Measurements from ENCODE around the gene LARGE1.

The LARGE1 gene

DNA sequence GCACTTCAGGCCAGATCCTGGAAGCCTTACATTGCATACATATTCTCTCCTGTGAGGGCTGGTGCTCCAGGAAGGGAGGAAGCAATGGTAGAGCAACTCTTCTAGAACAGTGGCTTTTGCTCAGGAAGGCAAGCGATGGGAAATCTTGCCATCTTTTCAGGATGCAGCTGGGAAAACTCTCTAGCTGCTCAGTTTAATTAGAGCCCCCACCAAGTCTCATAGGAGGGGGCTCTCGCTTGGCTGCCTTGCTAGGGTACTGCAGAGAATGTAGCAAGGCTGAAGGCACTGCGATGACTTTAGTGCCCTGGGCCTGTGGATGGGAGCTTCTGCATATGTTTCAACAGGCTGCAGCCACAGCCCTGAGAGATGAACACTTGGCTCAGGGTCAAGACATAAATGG, 504.9 kb downstream of the LARGE1 start:
- no peaks in the 10 kb centered on the region for H3K4me1 ChIP-seq (ENCODE audit: insufficient read depth, low read length, severe bottlenecking)
- H3K9me3 ChIP-seq (ENCODE audit: low read length): no peaks in the 10 kb centered on the region
- no peak for TF ChIP-seq EZH2 (IDR thresholded peaks at IDR 0.05; ENCODE audit: borderline replicate concordance, low read length)
- TF ChIP-seq, protein P1, sequence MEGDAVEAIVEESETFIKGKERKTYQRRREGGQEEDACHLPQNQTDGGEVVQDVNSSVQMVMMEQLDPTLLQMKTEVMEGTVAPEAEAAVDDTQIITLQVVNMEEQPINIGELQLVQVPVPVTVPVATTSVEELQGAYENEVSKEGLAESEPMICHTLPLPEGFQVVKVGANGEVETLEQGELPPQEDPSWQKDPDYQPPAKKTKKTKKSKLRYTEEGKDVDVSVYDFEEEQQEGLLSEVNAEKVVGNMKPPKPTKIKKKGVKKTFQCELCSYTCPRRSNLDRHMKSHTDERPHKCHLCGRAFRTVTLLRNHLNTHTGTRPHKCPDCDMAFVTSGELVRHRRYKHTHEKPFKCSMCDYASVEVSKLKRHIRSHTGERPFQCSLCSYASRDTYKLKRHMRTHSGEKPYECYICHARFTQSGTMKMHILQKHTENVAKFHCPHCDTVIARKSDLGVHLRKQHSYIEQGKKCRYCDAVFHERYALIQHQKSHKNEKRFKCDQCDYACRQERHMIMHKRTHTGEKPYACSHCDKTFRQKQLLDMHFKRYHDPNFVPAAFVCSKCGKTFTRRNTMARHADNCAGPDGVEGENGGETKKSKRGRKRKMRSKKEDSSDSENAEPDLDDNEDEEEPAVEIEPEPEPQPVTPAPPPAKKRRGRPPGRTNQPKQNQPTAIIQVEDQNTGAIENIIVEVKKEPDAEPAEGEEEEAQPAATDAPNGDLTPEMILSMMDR (IDR thresholded peaks at IDR 0.05; ENCODE audit: low read length): no peak
- no peaks in the 10 kb centered on the region for H4K20me1 ChIP-seq (ENCODE audit: insufficient read depth, low read length)
- no peaks in the 10 kb centered on the region for H3K27me3 ChIP-seq (ENCODE audit: insufficient read depth, low read length)
- no peak overlapping the region for H3K4me3 ChIP-seq (ENCODE audit: low read depth, low read length, poor library complexity, severe bottlenecking)
- H3K27ac ChIP-seq (ENCODE audit: low read depth, low read length, poor library complexity, severe bottlenecking): no peak overlapping the region
- H3K9me2 ChIP-seq (ENCODE audit: low read depth, low read length): no peaks in the 10 kb centered on the region
- H3K79me2 ChIP-seq (ENCODE audit: insufficient read depth, low read length): no peaks in the 10 kb centered on the region
- H3K36me3 ChIP-seq (ENCODE audit: insufficient read depth, low read length): no peaks in the 10 kb centered on the region
- H3K9ac ChIP-seq (ENCODE audit: low read length): no peak overlapping the region
- no peaks in the 10 kb centered on the region for H3F3A ChIP-seq (ENCODE audit: insufficient read depth, low read length)
- H3K4me2 ChIP-seq (ENCODE audit: low read length): no peak overlapping the region
- no peak overlapping the region for H2AFZ ChIP-seq (ENCODE audit: low read length)

DNA sequence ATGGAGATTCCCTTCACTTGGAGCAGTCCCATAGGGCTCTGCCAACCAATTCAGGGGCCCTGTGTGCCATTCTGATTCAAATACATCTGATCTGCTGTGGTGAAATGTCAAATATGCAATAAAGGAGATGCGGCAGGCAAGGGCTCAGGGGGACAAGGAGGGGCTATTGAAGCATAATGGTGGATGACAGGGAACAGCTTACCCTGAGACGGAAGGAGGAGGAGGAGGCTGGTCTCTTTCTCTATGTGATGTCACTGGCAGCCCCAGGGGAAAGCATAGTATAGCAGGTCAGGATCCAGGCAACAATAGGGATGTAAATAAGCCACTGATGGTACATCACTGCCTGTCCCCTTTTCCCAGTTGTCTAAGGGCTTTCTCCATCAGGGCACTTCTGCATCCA, 511.2 kb downstream of the LARGE1 start:
- Histone ChIP-seq H3K4me2 (ENCODE audit: low read length) (no peak overlapping the region), H3K9ac (ENCODE audit: low read length) (no peak overlapping the region), H3F3A (ENCODE audit: insufficient read depth, low read length) (no peaks in the 10 kb centered on the region), H3K36me3 (ENCODE audit: insufficient read depth, low read length) (no peaks in the 10 kb centered on the region), H3K9me3 (ENCODE audit: low read length) (no peaks in the 10 kb centered on the region), H3K4me1 (ENCODE audit: insufficient read depth, low read length, severe bottlenecking) (peaks cover 3% of the 10 kb centered on the region), H3K27me3 (ENCODE audit: insufficient read depth, low read length) (no peaks in the 10 kb centered on the region), H3K79me2 (ENCODE audit: insufficient read depth, low read length) (no peaks in the 10 kb centered on the region), H4K20me1 (ENCODE audit: insufficient read depth, low read length) (no peaks in the 10 kb centered on the region), H2AFZ (ENCODE audit: low read length) (no peak overlapping the region), H3K27ac (ENCODE audit: low read depth, low read length, poor library complexity, severe bottlenecking) (no peak overlapping the region), H3K4me3 (ENCODE audit: low read depth, low read length, poor library complexity, severe bottlenecking) (no peak overlapping the region), H3K9me2 (ENCODE audit: low read depth, low read length) (no peaks in the 10 kb centered on the region)
- no peak for TF ChIP-seq EZH2 (IDR thresholded peaks at IDR 0.05; ENCODE audit: borderline replicate concordance, low read length)
- TF ChIP-seq, protein P1 (IDR thresholded peaks at IDR 0.05; ENCODE audit: low read length): no peak

DNA sequence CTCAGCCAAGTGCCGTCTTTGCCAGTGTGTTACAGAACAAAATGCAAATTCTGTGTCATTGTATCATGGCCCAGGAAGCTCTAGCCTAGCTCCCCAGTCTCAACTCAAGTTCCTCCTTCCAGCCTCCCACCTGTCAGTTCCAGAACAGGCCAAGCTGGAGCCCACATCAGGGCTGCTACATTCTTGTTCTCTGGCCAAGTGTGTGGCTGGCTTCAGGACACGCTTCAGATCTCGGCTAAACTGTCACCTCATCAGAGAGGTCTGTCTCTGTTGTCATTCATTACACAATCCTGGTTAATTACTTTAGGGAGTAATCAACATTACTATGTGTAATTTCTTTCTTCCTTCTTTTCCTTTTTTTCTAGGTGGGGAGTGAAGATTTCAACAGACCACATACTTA, 515.1 kb downstream of the LARGE1 start:
- H2AFZ ChIP-seq (ENCODE audit: low read length): no peak overlapping the region
- no peaks in the 10 kb centered on the region for H4K20me1 ChIP-seq (ENCODE audit: insufficient read depth, low read length)
- no peak overlapping the region for H3K27ac ChIP-seq (ENCODE audit: low read depth, low read length, poor library complexity, severe bottlenecking)

More for the DNA sequence above, 515.1 kb downstream of the LARGE1 start:
- Histone ChIP-seq H3K9me2 (ENCODE audit: low read depth, low read length) (no peaks in the 10 kb centered on the region), H3K9ac (ENCODE audit: low read length) (no peak overlapping the region), H3K4me1 (ENCODE audit: insufficient read depth, low read length, severe bottlenecking) (peaks cover 3% of the 10 kb centered on the region), H3F3A (ENCODE audit: insufficient read depth, low read length) (no peaks in the 10 kb centered on the region), H3K27me3 (ENCODE audit: insufficient read depth, low read length) (no peaks in the 10 kb centered on the region), H3K4me2 (ENCODE audit: low read length) (no peak overlapping the region), H3K79me2 (ENCODE audit: insufficient read depth, low read length) (no peaks in the 10 kb centered on the region), H3K9me3 (ENCODE audit: low read length) (no peaks in the 10 kb centered on the region), H3K36me3 (ENCODE audit: insufficient read depth, low read length) (no peaks in the 10 kb centered on the region), H3K4me3 (ENCODE audit: low read depth, low read length, poor library complexity, severe bottlenecking) (no peak overlapping the region)
- TF ChIP-seq EZH2 (IDR thresholded peaks at IDR 0.05; ENCODE audit: borderline replicate concordance, low read length): no peak
- TF ChIP-seq, protein P1 (IDR thresholded peaks at IDR 0.05; ENCODE audit: low read length): no peak
